GM18526 (cell line): Measurements from ENCODE around the gene CBLB.

ENCODE experiments used
- POLR2A ChIP-seq: IDR thresholded peaks from 3 replicates; pipeline ENCODE4 v1.6.1; 2011; ENCODE audit not compliant: insufficient read length; ENCODE audit errors: extremely low read depth

CBLB gene

GRCh38 chr3:105868742-105869530 is at the start of gene CBLB:
TSS of gene CBLB (minus strand) at chr3:105869012. CDS start at chr3:105867577, 1,435 bp downstream.
- peak; percentile 37 for TF ChIP-seq POLR2A

- no peak for TF ChIP-seq POLR2A
These were observed 48.0 kb upstream of the CBLB start for GRCh38 chr3:105916767-105917166.

- no peak for TF ChIP-seq POLR2A
These were observed 46.7 kb upstream of the CBLB start for GRCh38 chr3:105915524-105915923.

- no peak for TF ChIP-seq POLR2A
These were observed 44.8 kb upstream of the CBLB start for GRCh38 chr3:105913616-105914015.

GRCh38 chr3:105912891-105913290 is 44.1 kb upstream of the CBLB start:
- TF ChIP-seq POLR2A, result no peak

- no peak for TF ChIP-seq POLR2A
These were observed 42.7 kb upstream of the CBLB start for GRCh38 chr3:105911496-105911895.

GRCh38 chr3:105907777-105908176 is 39.0 kb upstream of the CBLB start:
- no peak for TF ChIP-seq POLR2A

GRCh38 chr3:105906836-105907235 is 38.0 kb upstream of the CBLB start:
- no peak for TF ChIP-seq POLR2A

- TF ChIP-seq POLR2A, result no peak
These were observed 37.5 kb upstream of the CBLB start for GRCh38 chr3:105906345-105906744.

GRCh38 chr3:105905328-105905727 is 36.5 kb upstream of the CBLB start:
- TF ChIP-seq POLR2A, result no peak

GRCh38 chr3:105904678-105905284 is 36.0 kb upstream of the CBLB start:
- no peak for TF ChIP-seq POLR2A

- no peak for TF ChIP-seq POLR2A
These were observed 35.4 kb upstream of the CBLB start for GRCh38 chr3:105904251-105904650.

- no peak for TF ChIP-seq POLR2A
These were observed 30.7 kb upstream of the CBLB start for GRCh38 chr3:105899516-105899915.

- TF ChIP-seq POLR2A, result no peak
These were observed 22.3 kb upstream of the CBLB start for GRCh38 chr3:105891101-105891500.

GRCh38 chr3:105888621-105889579 is 20.1 kb upstream of the CBLB start:
- TF ChIP-seq POLR2A, result no peak
